ENCODE data around the gene AFAP1.

AFAP1 gene

GRCh38 chr4:7777871-7778509 lies 161.7 kb downstream of the AFAP1 start:
- TF ChIP-seq REST (IDR thresholded peaks at IDR 0.05; ENCODE audit: insufficient read depth in 1 of 2, low read depth in 2 of 2, low read length in 2 of 2) (no peak), FOXP2 (optimal IDR thresholded peaks at IDR 0.05; ENCODE audit: borderline replicate concordance, extremely low read depth, extremely low read length, insufficient read depth) (no peak), POLR2AphosphoS5 (IDR thresholded peaks at IDR 0.05; ENCODE audit: low read depth, low read length) (no peak), TAF1 (IDR thresholded peaks at IDR 0.05; ENCODE audit: borderline replicate concordance, insufficient read depth, low read length) (no peak), SIN3A (IDR thresholded peaks at IDR 0.05; ENCODE audit: borderline replicate concordance, insufficient read depth, low read length) (no peak)

DNA sequence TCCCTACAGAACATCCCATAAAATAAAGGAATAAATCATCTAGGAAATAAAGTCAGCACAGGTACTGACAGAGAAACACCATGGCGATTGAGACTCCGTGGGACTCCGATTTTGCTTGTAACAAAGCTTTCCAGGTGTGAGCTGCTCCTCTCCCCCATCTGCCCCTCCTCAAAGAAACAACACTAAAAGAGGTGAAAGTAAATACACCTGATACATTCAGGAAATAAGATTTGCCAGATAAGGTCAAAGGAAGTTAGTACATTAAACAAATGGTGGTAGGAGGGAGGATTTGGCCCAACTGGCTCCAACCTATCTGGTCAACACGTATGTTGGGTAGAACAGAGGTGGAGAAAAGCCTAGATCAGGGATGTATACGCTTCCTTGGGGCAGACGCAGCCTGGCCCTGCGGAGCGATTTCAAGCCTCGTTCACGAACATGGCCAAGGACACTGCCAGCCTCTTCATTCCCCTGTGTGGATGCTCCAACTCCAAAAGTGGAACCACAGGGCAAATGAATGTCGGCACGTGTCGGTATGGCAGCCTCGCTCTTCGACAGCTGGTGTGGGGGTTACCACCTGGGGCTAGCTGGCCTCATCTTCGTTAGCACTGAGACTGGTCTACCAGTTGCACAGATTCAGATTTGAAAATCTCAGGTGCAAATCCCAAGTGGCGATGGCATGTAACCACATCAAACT lies 162.5 kb downstream of the AFAP1 start:
- TF ChIP-seq SIN3A (IDR thresholded peaks at IDR 0.05; ENCODE audit: borderline replicate concordance, insufficient read depth, low read length), result no peak

GRCh38 chr4:7775396-7775795 lies 164.3 kb downstream of the AFAP1 start:
- TF ChIP-seq SIN3A (IDR thresholded peaks at IDR 0.05; ENCODE audit: borderline replicate concordance, insufficient read depth, low read length) (no peak), POLR2AphosphoS5 (IDR thresholded peaks at IDR 0.05; ENCODE audit: low read depth, low read length) (no peak), REST (IDR thresholded peaks at IDR 0.05; ENCODE audit: insufficient read depth in 1 of 2, low read depth in 2 of 2, low read length in 2 of 2) (no peak), TAF1 (IDR thresholded peaks at IDR 0.05; ENCODE audit: borderline replicate concordance, insufficient read depth, low read length) (no peak)

GRCh38 chr4:7774301-7775294 lies 165.1 kb downstream of the AFAP1 start:
- TF ChIP-seq POLR2AphosphoS5 (IDR thresholded peaks at IDR 0.05; ENCODE audit: low read depth, low read length) (no peak), REST (IDR thresholded peaks at IDR 0.05; ENCODE audit: insufficient read depth in 1 of 2, low read depth in 2 of 2, low read length in 2 of 2) (no peak), FOXP2 (optimal IDR thresholded peaks at IDR 0.05; ENCODE audit: borderline replicate concordance, extremely low read depth, extremely low read length, insufficient read depth) (no peak), TAF1 (IDR thresholded peaks at IDR 0.05; ENCODE audit: borderline replicate concordance, insufficient read depth, low read length) (no peak), SIN3A (IDR thresholded peaks at IDR 0.05; ENCODE audit: borderline replicate concordance, insufficient read depth, low read length) (no peak)

DNA sequence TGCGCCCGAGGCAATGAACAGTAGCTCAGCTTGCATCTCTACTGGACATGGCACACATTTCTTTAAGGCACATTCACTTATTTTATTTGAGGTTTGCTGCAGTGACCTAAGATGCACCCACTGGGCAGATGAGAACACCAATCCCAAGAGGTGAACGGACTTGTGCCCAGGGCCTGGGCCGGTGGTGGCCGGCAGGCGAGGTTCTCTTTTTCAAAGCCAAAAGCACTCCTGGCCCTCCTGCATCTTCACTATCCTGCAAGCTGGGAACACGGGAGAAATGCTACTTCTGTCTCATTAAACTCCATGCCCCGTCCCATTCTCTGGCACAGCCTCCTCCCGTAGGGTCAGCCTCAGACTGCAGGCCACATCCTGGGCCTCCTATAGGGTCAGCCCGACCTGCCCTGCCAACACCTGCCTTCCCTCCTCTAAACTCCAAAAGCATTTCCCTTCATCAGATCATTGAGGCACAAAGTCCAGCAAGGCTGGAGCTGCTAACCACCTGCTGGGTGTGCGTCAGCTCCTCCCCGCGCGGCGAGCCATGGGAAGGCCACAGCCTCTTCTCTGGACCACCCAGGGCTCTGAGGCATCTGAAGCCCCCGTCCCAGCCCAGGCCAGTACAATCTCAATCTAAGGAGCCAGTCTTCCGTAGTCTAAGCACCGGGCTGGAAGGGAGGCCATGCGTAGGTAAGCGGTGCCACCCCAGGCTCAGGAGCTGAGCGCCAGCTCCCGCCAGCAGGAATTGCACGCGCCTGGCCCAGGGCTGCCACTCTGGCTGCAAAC lies 166.1 kb downstream of the AFAP1 start:
- TF ChIP-seq TAF1 (IDR thresholded peaks at IDR 0.05; ENCODE audit: borderline replicate concordance, insufficient read depth, low read length) (no peak), FOXP2 (optimal IDR thresholded peaks at IDR 0.05; ENCODE audit: borderline replicate concordance, extremely low read depth, extremely low read length, insufficient read depth) (no peak), POLR2AphosphoS5 (IDR thresholded peaks at IDR 0.05; ENCODE audit: low read depth, low read length) (no peak), SIN3A (IDR thresholded peaks at IDR 0.05; ENCODE audit: borderline replicate concordance, insufficient read depth, low read length) (no peak), REST (IDR thresholded peaks at IDR 0.05; ENCODE audit: insufficient read depth in 1 of 2, low read depth in 2 of 2, low read length in 2 of 2) (no peak)

Data from PFSK-1 (cell line).